Stomach (tissue), 9 donors: ENCODE measurements around the gene SRC. TPM values are rescaled to one million over a fixed set of nuclear protein-coding genes. Genes with fewer than 3 reads are reported as not detected.

Source experiments
- DNase-seq, 2 donors: peaks; one replicate each; pipeline versions ENCODE4 v3.0.0 to v3.0.0-alpha.2; 2013 to 2019
- H3K27ac ChIP-seq, 5 donors: fragments of 200-600 bp in 4 of 5; sonication (generic) in 4 of 5; one replicate each; pipeline ENCODE4 v1.5.1; 2013 to 2019; ENCODE audit warnings: mild to moderate bottlenecking in 1 of 5, moderate library complexity in 1 of 5
- H3K27me3 ChIP-seq, 3 donors: fragments of 200-600 bp; sonication (generic); one replicate each; pipeline ENCODE4 v1.5.1; 2017 to 2019; ENCODE audit warnings: mixed run types in 1 of 3
- H3K36me3 ChIP-seq, 4 donors: fragments of 200-600 bp; sonication (generic); 1 replicate in 3 of 4; 2 replicates in 1 of 4; pipeline ENCODE4 v1.5.1; 2016 to 2019
- H3K4me1 ChIP-seq, 4 donors: fragments of 200-600 bp; sonication (generic); one replicate each; pipeline ENCODE4 v1.5.1; 2016 to 2019
- H3K4me3 ChIP-seq, 4 donors: fragments of 200-600 bp; sonication (generic) in 3 of 4; one replicate each; pipeline ENCODE4 v1.5.1; 2016 to 2019; ENCODE audit warnings: mild to moderate bottlenecking in 1 of 4
- H3K9me3 ChIP-seq, 4 donors: fragments of 200-600 bp; sonication (generic); one replicate each; pipeline ENCODE4 v1.5.1; 2016 to 2019
- CTCF ChIP-seq, 7 experiments: fragments of 450-650 bp in 4 of 7; fragments of 200-600 bp in 3 of 7; sonication (generic) in 3 of 7; IDR thresholded peaks; one replicate each; pipeline ENCODE4 v1.5.1; 2016 to 2019; ENCODE audit warnings: antibody characterized with exemption in 7 of 7, control low read depth in 2 of 7, mild to moderate bottlenecking in 1 of 7
- EP300 ChIP-seq: sonication (generic); formaldehyde crosslinking; IDR thresholded peaks from one replicate; pipeline ENCODE4 v1.6.1; 2017; ENCODE audit warnings: antibody characterized with exemption
- POLR2A ChIP-seq, 4 donors: fragments of 450-650 bp; IDR thresholded peaks; one replicate each; pipeline ENCODE4 v1.6.1; 2016; ENCODE audit warnings: antibody characterized with exemption in 4 of 4, control low read depth in 2 of 4, mild to moderate bottlenecking in 1 of 4, moderate library complexity in 1 of 4
- POLR2AphosphoS5 ChIP-seq, 3 donors: sonication (generic); formaldehyde crosslinking; IDR thresholded peaks; one replicate each; pipeline ENCODE4 v1.6.1; 2016; ENCODE audit warnings: antibody characterized with exemption in 3 of 3
- WGBS, 5 donors: extraction: QIAGEN DNeasy Blood & Tissue Kit in 3 of 5; methylation state at CpG; one replicate each; pipeline versions ENCODE4 v1.1.5 to v1.1.7; 2013 to 2018; 5-methylcytosine and 5-hydroxymethylcytosine counted together
- intact Hi-C: fragments of 100-400 bp; cut with DNase I; formaldehyde crosslinking; loops from one replicate; pipeline ENCODE4 v1.15.1; 2023; ENCODE audit warnings: low total_unique reads
- polyA plus RNA-seq, 3 donors: library from polyadenylated mRNA; stranded (reverse); fragments of 200-250 nt; gene quantifications; one replicate each; pipeline ENCODE4 v1.2.3, GENCODE V29; 2013
- total RNA-seq, 5 donors: library from RNA; depleted of rRNA; stranded (reverse); fragments of >200 nt; gene quantifications; one replicate each; pipeline versions ENCODE4 v1.1.0 to v1.2.3, GENCODE V29; 2014 to 2016
- donor health status: healthy with polysubstance abuse.
- donor health status: Bipolar disorder and iron deficiency.
- donor health status: healthy.

Gene SRC
- total and polyA plus RNA-seq, 8 donors = 31.6 to 471 (median 47.3) TPM

- Histone ChIP-seq H3K36me3 (peaks cover 10 to 57% (median 49%) of the 10 kb centered on the region in 4 donors), H3K4me3 (no peak overlapping the region), H3K4me1 (peaks cover 2 to 40% (median 21%) of the 10 kb centered on the region in 4 donors), H3K27me3 (no peaks in the 10 kb centered on the region), H3K9me3 (no peaks in the 10 kb centered on the region), H3K27ac (peak overlapping the region in 1 of 5 donors; percentile 29)
- 90 to 91% (median 90%) methylated on average over 18 to 21 of the region's 21 CpGs for WGBS, 5 donors
- no peak for TF ChIP-seq EP300
- TF ChIP-seq POLR2A (IDR thresholded peaks at IDR 0.05) = no peak
- no peak for TF ChIP-seq CTCF (IDR thresholded peaks at IDR 0.05)
- TF ChIP-seq POLR2AphosphoS5 (IDR thresholded peaks at IDR 0.05) = no peak
- no peak for DNase-seq
- intact Hi-C loops = no loop called here
Measured at GRCh38 chr20:37364013-37364926, 18.3 kb downstream of the SRC start.

DNA sequence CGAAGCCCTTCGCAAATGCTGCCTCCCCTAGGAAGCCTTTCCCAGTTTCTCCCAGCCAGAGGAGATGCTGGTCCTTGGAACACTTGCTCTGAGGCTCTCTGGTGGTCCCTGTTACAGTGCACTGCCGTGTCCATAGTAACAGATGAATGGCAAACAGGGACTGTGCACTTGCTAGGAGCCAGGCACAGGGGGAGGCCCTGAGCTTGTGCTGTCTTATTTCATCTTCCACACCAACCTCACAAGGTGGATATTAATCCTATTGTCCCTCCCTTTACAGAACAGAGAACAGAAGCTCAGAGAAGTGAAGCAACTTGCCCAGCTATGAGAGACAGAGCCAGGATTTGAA is 19.0 kb downstream of the SRC start:
- DNase-seq = no peak
- no peak overlapping the region for H3K4me3 ChIP-seq
- no peaks in the 10 kb centered on the region for H3K9me3 ChIP-seq
- WGBS, 5 donors = 80 to 94% (median 83%) methylated on average over 3 of the region's 3 CpGs
- peaks cover 0 to 35% (median 18%) of the 10 kb centered on the region in 4 donors for H3K4me1 ChIP-seq
- H3K27me3 ChIP-seq = no peaks in the 10 kb centered on the region
- intact Hi-C loops = no loop called here
- TF ChIP-seq EP300 (no peak), POLR2A (IDR thresholded peaks at IDR 0.05) (no peak), CTCF (IDR thresholded peaks at IDR 0.05) (no peak), POLR2AphosphoS5 (IDR thresholded peaks at IDR 0.05) (no peak)
- H3K36me3 ChIP-seq = peaks cover 10 to 63% (median 49%) of the 10 kb centered on the region in 4 donors
- H3K27ac ChIP-seq = peak overlapping the region in 1 of 5 donors; percentile 29

GRCh38 chr20:37365760-37366638 is 20.1 kb downstream of the SRC start:
- H3K4me3 ChIP-seq = no peak overlapping the region
- TF ChIP-seq POLR2AphosphoS5 (IDR thresholded peaks at IDR 0.05) = no peak
- no peak for TF ChIP-seq EP300
- no peak for TF ChIP-seq CTCF (IDR thresholded peaks at IDR 0.05)
- no peak for TF ChIP-seq POLR2A (IDR thresholded peaks at IDR 0.05)
- no peaks in the 10 kb centered on the region for H3K9me3 ChIP-seq
- 72 to 82% (median 75%) methylated on average over 6 of the region's 6 CpGs for WGBS, 5 donors
- intact Hi-C loops = no loop called here
- H3K36me3 ChIP-seq = peaks cover 10 to 67% (median 49%) of the 10 kb centered on the region in 4 donors
- H3K27me3 ChIP-seq = no peaks in the 10 kb centered on the region
- peak overlapping the region in 2 of 5 donors; percentile 33 to 35 for H3K27ac ChIP-seq
- peaks cover 0 to 33% (median 15%) of the 10 kb centered on the region in 4 donors for H3K4me1 ChIP-seq
- no peak for DNase-seq

DNA sequence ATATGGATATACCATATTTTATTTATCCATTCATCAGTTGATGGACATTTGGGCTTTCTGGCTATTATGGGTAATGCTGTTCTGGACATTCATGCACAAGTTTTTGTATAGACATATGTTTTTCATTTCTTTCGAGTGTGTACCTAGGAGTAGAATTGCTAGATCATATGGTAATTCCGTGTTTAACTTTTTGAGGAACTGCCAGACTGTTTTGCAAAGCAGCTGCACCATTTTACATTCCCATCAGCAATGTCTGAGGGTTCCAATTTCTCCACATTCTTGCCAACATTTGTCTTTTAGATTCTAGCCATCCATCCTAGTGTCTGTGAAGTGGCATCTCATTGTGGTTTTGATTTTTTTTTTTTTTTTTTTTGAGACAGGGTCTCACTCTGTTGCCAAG is 20.8 kb downstream of the SRC start:
- H3K4me3 ChIP-seq = no peak overlapping the region
- no peaks in the 10 kb centered on the region for H3K27me3 ChIP-seq
- intact Hi-C loops = no loop called here
- DNase-seq = no peak
- no peak for TF ChIP-seq EP300
- no peaks in the 10 kb centered on the region for H3K9me3 ChIP-seq
- H3K36me3 ChIP-seq = peaks cover 10 to 67% (median 49%) of the 10 kb centered on the region in 4 donors
- H3K4me1 ChIP-seq = peaks cover 0 to 25% (median 13%) of the 10 kb centered on the region in 4 donors
- peak overlapping the region in 1 of 5 donors; percentile 33 for H3K27ac ChIP-seq
- 41 to 62% (median 58%) methylated on average over 2 of the region's 2 CpGs for WGBS, 5 donors
